ENCODE measurements around the gene ARSI. TPM values are rescaled to one million over a fixed set of nuclear protein-coding genes. Genes with fewer than 3 reads are reported as not detected.

Gene ARSI
- total RNA-seq, 1 donor from 2014 or later: not detected

DNA sequence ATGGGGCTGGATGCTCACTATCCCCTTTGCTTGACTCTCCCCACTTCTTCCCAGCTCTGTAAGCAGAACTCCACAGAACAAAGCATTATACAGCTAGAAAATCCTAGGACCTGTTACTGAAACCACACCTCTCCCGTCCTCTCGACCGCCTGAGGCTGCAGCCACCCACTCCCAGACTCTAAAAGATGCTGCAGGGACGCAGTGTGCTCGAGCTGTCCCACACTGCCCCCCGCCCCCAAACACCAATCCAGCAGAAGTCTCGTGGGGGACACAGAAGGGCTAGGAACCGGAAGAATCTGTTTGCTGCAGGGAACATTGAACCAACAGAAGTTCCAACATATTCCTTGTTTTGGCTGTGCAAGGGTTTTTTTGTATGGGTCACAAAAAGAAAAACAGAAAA, 20.7 kb downstream of the ARSI start:
- no peak overlapping the region for H3K4me3 Mint-ChIP-seq (ENCODE audit: unreplicated experiment)
- H3K36me3 Mint-ChIP-seq (ENCODE audit: unreplicated experiment): no peaks in the 10 kb centered on the region
- peaks cover 4% of the 10 kb centered on the region for H3K27me3 Mint-ChIP-seq (ENCODE audit: unreplicated experiment)
- DNase-seq: no peak
- H3K27ac Mint-ChIP-seq (ENCODE audit: unreplicated experiment): no peak overlapping the region
- TF ChIP-seq, protein P1, sequence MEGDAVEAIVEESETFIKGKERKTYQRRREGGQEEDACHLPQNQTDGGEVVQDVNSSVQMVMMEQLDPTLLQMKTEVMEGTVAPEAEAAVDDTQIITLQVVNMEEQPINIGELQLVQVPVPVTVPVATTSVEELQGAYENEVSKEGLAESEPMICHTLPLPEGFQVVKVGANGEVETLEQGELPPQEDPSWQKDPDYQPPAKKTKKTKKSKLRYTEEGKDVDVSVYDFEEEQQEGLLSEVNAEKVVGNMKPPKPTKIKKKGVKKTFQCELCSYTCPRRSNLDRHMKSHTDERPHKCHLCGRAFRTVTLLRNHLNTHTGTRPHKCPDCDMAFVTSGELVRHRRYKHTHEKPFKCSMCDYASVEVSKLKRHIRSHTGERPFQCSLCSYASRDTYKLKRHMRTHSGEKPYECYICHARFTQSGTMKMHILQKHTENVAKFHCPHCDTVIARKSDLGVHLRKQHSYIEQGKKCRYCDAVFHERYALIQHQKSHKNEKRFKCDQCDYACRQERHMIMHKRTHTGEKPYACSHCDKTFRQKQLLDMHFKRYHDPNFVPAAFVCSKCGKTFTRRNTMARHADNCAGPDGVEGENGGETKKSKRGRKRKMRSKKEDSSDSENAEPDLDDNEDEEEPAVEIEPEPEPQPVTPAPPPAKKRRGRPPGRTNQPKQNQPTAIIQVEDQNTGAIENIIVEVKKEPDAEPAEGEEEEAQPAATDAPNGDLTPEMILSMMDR (IDR thresholded peaks at IDR 0.05; ENCODE audit: partially characterized antibody, unreplicated experiment): no peak
- H3K9me3 Mint-ChIP-seq (ENCODE audit: unreplicated experiment): peaks cover 10% of the 10 kb centered on the region
- H3K4me1 Mint-ChIP-seq (ENCODE audit: low read depth, unreplicated experiment): peaks cover 4% of the 10 kb centered on the region

DNA sequence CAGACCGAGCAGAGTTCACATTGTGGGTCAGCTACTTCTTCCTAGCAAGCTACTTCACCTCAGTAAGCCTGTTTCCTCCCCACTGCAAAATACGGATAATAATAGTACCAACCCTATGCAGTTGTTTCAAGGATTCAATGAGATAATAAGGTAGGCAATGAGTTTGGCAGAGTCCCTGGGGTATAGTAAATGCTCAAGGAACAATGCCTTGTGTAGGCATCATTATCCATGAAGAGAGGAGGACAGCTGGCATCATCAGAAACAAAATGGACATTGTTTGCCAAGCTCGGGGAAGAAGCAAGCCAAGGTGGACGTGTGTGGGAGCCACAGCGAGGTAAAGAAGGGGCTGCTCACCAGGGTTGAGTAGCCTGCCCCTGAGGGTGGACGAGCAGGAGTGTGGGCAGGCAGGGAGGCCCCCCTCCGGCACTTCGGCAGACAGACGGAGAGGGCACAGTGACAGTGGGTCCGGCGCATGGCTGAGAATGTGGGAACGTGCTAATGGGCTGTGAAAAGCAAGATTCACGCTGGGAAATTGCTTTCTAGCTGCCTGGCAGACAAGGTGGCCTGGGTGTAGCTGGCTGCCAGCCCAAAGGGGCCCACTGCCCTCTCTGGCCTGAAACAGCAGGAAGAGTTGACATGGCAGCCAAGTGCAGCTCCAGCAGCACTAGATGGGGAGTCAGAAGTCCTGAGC, 23.2 kb downstream of the ARSI start:
- no peak for DNase-seq
- Mint-ChIP-seq H3K4me1 (ENCODE audit: low read depth, unreplicated experiment) (peaks cover 6% of the 10 kb centered on the region), H3K36me3 (ENCODE audit: unreplicated experiment) (no peaks in the 10 kb centered on the region), H3K4me3 (ENCODE audit: unreplicated experiment) (no peak overlapping the region), H3K27me3 (ENCODE audit: unreplicated experiment) (peaks cover 4% of the 10 kb centered on the region), H3K27ac (ENCODE audit: unreplicated experiment) (no peak overlapping the region), H3K9me3 (ENCODE audit: unreplicated experiment) (peaks cover 7% of the 10 kb centered on the region)
- TF ChIP-seq, protein P1 (IDR thresholded peaks at IDR 0.05; ENCODE audit: partially characterized antibody, unreplicated experiment): no peak

DNA sequence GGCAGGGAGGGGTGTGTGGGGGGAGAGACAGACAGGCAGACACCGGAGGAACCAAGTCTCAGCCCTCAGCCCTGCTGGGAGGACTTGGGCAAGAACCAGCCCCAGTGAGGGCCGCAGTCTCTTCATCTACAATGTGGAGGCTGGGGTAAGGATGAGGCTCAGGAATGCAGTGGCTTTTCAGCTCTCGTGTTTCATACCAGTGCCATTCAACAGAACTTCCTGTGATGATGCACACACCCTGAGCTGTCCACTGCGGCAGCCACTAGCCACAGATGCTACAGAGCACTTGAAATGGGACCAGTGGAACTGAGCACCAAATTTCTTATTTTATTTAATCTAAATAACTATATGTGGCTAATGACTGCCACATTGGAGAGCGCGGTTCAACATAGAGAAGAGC, 23.8 kb downstream of the ARSI start:
- TF ChIP-seq, protein P1 (IDR thresholded peaks at IDR 0.05; ENCODE audit: partially characterized antibody, unreplicated experiment): no peak
- no peak overlapping the region for H3K4me3 Mint-ChIP-seq (ENCODE audit: unreplicated experiment)
- no peak for DNase-seq
- no peak overlapping the region for H3K27ac Mint-ChIP-seq (ENCODE audit: unreplicated experiment)
- H3K27me3 Mint-ChIP-seq (ENCODE audit: unreplicated experiment): peaks cover 4% of the 10 kb centered on the region
- H3K36me3 Mint-ChIP-seq (ENCODE audit: unreplicated experiment): no peaks in the 10 kb centered on the region
- peaks cover 6% of the 10 kb centered on the region for H3K4me1 Mint-ChIP-seq (ENCODE audit: low read depth, unreplicated experiment)
- peaks cover 7% of the 10 kb centered on the region for H3K9me3 Mint-ChIP-seq (ENCODE audit: unreplicated experiment)

DNA sequence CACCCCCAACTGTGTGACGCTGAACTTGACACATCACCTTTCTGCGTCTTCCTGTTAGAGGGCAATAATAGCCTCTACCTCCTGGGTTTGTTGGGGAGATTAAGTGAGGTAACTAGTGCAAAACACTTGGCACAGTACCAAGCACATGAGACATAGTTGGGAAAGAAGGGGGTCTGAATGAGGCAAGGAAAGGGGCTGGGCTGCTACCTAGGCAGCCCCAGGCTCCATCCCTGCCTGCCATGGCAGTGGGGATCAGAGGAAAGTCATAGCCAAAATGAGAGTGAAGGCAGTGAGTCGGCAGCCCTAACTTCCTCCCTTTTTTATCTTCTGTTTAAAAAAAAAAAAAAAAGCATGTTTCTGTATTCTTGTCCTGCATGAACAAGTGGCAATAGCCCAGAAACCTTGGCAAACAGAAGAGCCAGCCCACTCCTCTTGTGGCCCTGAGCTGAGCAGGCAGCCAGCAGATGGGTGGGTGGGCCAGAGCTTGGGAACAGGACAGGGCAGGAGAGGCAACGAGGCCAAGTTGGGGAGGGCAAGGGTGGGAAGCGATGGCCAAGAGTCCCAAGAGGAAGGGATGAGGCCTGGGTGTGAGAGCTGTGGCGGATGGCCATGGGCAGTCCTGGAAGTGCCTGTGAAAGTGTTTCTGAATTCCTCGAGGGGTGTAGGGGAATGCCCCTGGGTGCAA, 24.5 kb downstream of the ARSI start:
- H3K4me1 Mint-ChIP-seq (ENCODE audit: low read depth, unreplicated experiment): peaks cover 7% of the 10 kb centered on the region
- H3K9me3 Mint-ChIP-seq (ENCODE audit: unreplicated experiment): peaks cover 6% of the 10 kb centered on the region

More for the DNA sequence above, 24.5 kb downstream of the ARSI start:
- TF ChIP-seq, protein P1 (IDR thresholded peaks at IDR 0.05; ENCODE audit: partially characterized antibody, unreplicated experiment): no peak
- Mint-ChIP-seq H3K27ac (ENCODE audit: unreplicated experiment) (no peak overlapping the region), H3K27me3 (ENCODE audit: unreplicated experiment) (peaks cover 2% of the 10 kb centered on the region), H3K36me3 (ENCODE audit: unreplicated experiment) (no peaks in the 10 kb centered on the region), H3K4me3 (ENCODE audit: unreplicated experiment) (no peak overlapping the region)
- DNase-seq: no peak
